Loucy (cell line): ENCODE data around the gene DNMBP.

ENCODE experiments used
- H2AFZ ChIP-seq: fragments of 200-600 bp; sonication (generic); 2 replicates; pipeline ENCODE4 v1.6.0; 2016; ENCODE audit warnings: antibody characterized with exemption, mild to moderate bottlenecking, low read length, moderate library complexity
- H3F3A ChIP-seq: fragments of 200-600 bp; 2 replicates; pipeline ENCODE4 v1.6.0; 2016; ENCODE audit warnings: antibody characterized with exemption, low read depth, mild to moderate bottlenecking
- H3K27me3 ChIP-seq: fragments of 200-600 bp; sonication (generic); 2 replicates; pipeline ENCODE4 v1.6.1; 2014; ENCODE audit warnings: low read length, mild to moderate bottlenecking; ENCODE audit not compliant: insufficient read depth, poor library complexity, severe bottlenecking
- H3K36me3 ChIP-seq: fragments of 200-600 bp; sonication (generic); 2 replicates; pipeline ENCODE4 v1.6.1; 2016; ENCODE audit warnings: low read length; ENCODE audit not compliant: insufficient read depth
- H3K4me1 ChIP-seq: fragments of 200-600 bp; sonication (generic); 2 replicates; pipeline ENCODE4 v1.5.1; 2014; ENCODE audit warnings: low read length, mild to moderate bottlenecking; ENCODE audit not compliant: insufficient read depth, poor library complexity, severe bottlenecking
- H3K4me2 ChIP-seq: fragments of 200-600 bp; sonication (generic); 2 replicates; pipeline ENCODE4 v1.6.0; 2014; ENCODE audit warnings: antibody characterized with exemption, low read length, low read depth, mild to moderate bottlenecking; ENCODE audit not compliant: poor library complexity, severe bottlenecking
- H3K4me3 ChIP-seq: fragments of 200-600 bp; sonication (generic); 2 replicates; pipeline ENCODE4 v1.5.1; 2014; ENCODE audit warnings: low read length, mild to moderate bottlenecking, mixed read lengths; ENCODE audit not compliant: poor library complexity, severe bottlenecking
- H3K79me2 ChIP-seq: fragments of 200-600 bp; sonication (generic); 2 replicates; pipeline ENCODE4 v1.6.1; 2014; ENCODE audit warnings: low read length; ENCODE audit not compliant: insufficient read depth
- H3K9ac ChIP-seq: fragments of 200-600 bp; sonication (generic); 2 replicates; pipeline ENCODE4 v1.6.0; 2014; ENCODE audit warnings: mild to moderate bottlenecking, low read depth, low read length, moderate library complexity; ENCODE audit not compliant: poor library complexity, severe bottlenecking
- H3K9me2 ChIP-seq: fragments of 200-600 bp; sonication (generic); replicated peaks from 2 replicates; pipeline ENCODE4 v1.6.1; 2016; ENCODE audit warnings: low read depth, low read length, mixed read lengths
- H3K9me3 ChIP-seq: fragments of 200-600 bp; sonication (generic); 2 replicates; pipeline ENCODE4 v1.6.1; 2014; ENCODE audit warnings: mild to moderate bottlenecking, antibody characterized with exemption, low read length, low read depth; ENCODE audit not compliant: insufficient read depth
- H4K20me1 ChIP-seq: fragments of 200-600 bp; sonication (generic); 2 replicates; pipeline ENCODE4 v1.6.0; 2014; ENCODE audit warnings: antibody characterized with exemption, low read length, mild to moderate bottlenecking; ENCODE audit not compliant: insufficient read depth, poor library complexity, severe bottlenecking
- CTCF ChIP-seq: fragments of 200-600 bp; sonication (generic); conservative IDR thresholded peaks from 2 replicates; pipeline ENCODE4 v1.5.1; 2014; ENCODE audit warnings: mild to moderate bottlenecking, antibody characterized with exemption, low read length
- EZH2phosphoT487 ChIP-seq: fragments of 200-600 bp; IDR thresholded peaks from 2 replicates; pipeline ENCODE4 v1.6.1; 2018; ENCODE audit warnings: antibody characterized with exemption, mild to moderate bottlenecking, moderate library complexity, borderline replicate concordance

The DNMBP gene

GRCh38 chr10:99983280-99983988, 26.3 kb downstream of the DNMBP start:
- H3K9ac ChIP-seq: no peak overlapping the region
- no peak overlapping the region for H3K4me3 ChIP-seq
- H3K79me2 ChIP-seq: no peaks in the 10 kb centered on the region
- no peaks in the 10 kb centered on the region for H3F3A ChIP-seq
- H3K36me3 ChIP-seq: no peaks in the 10 kb centered on the region
- H3K27me3 ChIP-seq: no peaks in the 10 kb centered on the region
- TF ChIP-seq EZH2phosphoT487: no peak
- no peak for TF ChIP-seq CTCF
- H3K4me1 ChIP-seq: no peaks in the 10 kb centered on the region
- H3K4me2 ChIP-seq: no peak overlapping the region
- H3K9me3 ChIP-seq: no peaks in the 10 kb centered on the region
- no peaks in the 10 kb centered on the region for H4K20me1 ChIP-seq
- H2AFZ ChIP-seq: no peak overlapping the region
- no peaks in the 10 kb centered on the region for H3K9me2 ChIP-seq

GRCh38 chr10:99982728-99983127, 27.0 kb downstream of the DNMBP start:
- no peak overlapping the region for H3K4me3 ChIP-seq
- H3K27me3 ChIP-seq: no peaks in the 10 kb centered on the region
- no peaks in the 10 kb centered on the region for H3K9me2 ChIP-seq
- no peak overlapping the region for H3K4me2 ChIP-seq
- no peaks in the 10 kb centered on the region for H3K9me3 ChIP-seq
- H3K9ac ChIP-seq: no peak overlapping the region
- TF ChIP-seq CTCF (no peak), EZH2phosphoT487 (no peak)
- H4K20me1 ChIP-seq: no peaks in the 10 kb centered on the region
- H3K36me3 ChIP-seq: no peaks in the 10 kb centered on the region
- H3F3A ChIP-seq: no peaks in the 10 kb centered on the region
- no peak overlapping the region for H2AFZ ChIP-seq
- no peaks in the 10 kb centered on the region for H3K4me1 ChIP-seq
- H3K79me2 ChIP-seq: no peaks in the 10 kb centered on the region; the same call in 1 of the 2 replicates

- Histone ChIP-seq H3K36me3 (no peaks in the 10 kb centered on the region), H4K20me1 (no peaks in the 10 kb centered on the region), H3K4me3 (no peak overlapping the region), H3K4me2 (no peak overlapping the region), H3K9me2 (no peaks in the 10 kb centered on the region), H3K9ac (no peak overlapping the region), H3F3A (no peaks in the 10 kb centered on the region), H2AFZ (no peak overlapping the region), H3K4me1 (no peaks in the 10 kb centered on the region), H3K27me3 (no peaks in the 10 kb centered on the region), H3K9me3 (no peaks in the 10 kb centered on the region), H3K79me2 (no peaks in the 10 kb centered on the region; the same call in 1 of the 2 replicates)
- no peak for TF ChIP-seq CTCF
- TF ChIP-seq EZH2phosphoT487: no peak
Measured at GRCh38 chr10:99981581-99982199, 28.1 kb downstream of the DNMBP start.
